Fibroblast of skin of left biceps (primary cell): ENCODE measurements around the gene CHST3.

Experiments used
- DNase-seq, 2 experiments: peaks; one replicate each; pipeline ENCODE4 v3.0.0-alpha.2; 2013; ENCODE audit warnings: low read depth in 2 of 2

CHST3 gene

DNA sequence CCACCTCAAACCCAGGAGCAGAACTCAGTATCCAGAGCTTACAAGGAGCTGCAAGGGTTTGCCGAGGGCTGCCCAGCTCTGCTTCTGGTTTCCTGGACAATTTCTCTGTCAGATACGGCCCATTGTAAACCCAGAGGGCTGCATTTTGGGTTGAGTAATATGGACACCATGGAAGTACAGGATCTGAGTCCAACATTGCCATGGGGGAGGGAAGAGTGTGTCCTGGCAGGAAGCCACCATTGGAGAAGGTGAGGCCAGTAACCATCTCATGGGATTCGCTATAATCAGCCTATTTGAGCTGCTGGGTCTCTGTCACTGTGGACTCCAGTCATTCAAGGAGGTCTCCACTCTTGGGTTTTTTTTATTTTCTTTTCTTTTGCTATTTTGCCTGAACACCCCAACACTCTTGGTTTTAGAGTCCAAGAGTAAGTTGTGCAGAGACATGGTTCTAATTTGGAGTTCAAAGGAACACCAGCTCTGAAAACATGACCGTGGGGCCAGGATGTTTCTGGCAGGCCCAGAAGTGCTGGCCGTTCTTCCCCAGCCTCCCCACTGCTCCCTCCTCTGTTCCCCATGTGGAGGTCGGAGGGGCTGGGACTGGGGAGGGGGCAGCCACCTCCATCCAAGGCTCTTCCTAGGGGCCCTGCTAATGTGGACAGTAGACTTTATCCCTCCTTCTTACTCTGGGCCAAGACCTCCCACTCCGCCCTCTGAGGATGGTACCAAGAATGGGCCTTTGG is 46.2 kb downstream of the CHST3 start:
- no peak for DNase-seq

GRCh38 chr10:72011016-72011415 is 46.8 kb downstream of the CHST3 start:
- DNase-seq, result no peak

GRCh38 chr10:72011468-72011867 is 47.3 kb downstream of the CHST3 start:
- no peak for DNase-seq

DNA sequence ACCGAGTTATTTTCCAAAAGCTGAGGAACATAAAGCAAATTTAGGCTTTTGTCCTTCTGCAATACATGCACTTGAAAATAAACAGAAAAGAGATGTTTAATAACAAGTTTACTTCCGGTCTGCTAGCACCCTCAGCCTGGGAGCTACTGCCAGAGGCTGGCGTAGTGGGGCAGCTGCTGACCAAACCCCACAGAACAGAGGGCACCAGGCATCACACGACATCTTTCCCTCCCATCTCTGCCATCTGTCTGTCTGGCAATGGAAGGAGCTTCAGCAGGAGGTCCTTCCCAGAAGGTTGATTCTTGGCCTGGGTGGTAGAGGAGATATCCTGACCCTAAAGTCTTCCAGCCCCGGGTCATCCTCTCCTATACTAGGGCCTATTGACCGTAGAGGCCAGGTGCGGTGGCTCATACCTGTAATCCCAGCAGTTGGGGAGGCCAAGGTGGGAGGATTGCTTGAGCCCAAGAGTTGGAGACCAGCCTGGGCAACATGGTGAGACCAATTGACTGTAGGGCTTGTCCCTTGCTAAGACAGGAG is 47.8 kb downstream of the CHST3 start:
- DNase-seq, result no peak

GRCh38 chr10:72012796-72013195 is 48.6 kb downstream of the CHST3 start:
- DNase-seq, result no peak

DNA sequence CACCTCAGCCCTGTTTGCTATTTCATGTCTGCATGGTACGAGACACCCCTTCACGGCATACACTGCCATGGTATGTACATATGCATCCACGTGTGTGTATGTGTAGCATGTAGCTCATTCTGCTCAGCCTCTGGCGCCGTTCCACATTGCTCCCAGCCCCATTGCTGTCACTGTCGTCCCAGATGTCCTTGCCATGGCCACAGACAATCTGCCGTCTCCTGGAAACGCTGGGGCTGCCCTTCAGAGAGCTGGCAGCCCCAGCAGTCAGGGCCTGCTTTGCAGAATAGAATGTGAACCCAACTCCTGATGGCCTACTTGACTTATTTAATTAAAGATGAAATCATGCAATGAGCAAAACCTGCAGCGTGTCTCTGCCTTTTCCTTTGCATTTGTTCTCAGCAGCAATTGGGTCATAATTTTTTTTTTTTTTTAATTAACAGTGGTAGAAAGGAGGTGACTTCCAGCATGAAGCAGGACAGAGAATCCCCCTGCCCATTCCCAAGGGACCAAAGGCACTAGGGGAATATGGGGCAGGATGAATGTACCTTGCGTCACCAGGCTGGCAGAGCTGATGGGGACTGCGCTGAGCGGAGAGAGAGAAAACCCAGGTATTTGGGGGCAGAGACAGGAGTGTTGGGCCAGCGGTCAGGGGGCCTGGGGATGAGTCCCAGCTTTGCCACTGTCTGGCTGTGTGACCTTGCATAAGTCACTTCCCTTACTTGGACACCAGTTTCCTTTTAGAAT is 49.2 kb downstream of the CHST3 start:
- DNase-seq, result no peak

DNA sequence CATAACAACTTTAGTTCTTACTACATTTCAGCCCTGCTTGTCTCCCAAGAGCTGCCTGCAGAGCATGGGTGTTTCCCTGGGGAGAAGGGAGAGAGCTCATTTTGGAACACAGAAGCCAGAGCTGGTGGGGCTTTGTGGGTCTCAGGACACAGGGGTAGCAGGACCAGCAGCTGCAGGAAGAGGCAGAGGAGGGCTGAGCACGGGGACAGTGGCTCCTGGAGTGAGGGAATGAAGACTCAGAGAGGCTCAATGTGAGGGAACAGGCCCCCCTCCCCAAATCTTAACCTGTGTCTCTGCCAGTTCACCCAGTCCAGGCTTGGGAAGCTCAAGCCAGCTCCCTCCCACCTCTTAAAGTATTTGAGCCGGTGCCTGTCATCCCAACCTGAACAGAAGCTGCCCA is 50.0 kb downstream of the CHST3 start:
- DNase-seq, result no peak

DNA sequence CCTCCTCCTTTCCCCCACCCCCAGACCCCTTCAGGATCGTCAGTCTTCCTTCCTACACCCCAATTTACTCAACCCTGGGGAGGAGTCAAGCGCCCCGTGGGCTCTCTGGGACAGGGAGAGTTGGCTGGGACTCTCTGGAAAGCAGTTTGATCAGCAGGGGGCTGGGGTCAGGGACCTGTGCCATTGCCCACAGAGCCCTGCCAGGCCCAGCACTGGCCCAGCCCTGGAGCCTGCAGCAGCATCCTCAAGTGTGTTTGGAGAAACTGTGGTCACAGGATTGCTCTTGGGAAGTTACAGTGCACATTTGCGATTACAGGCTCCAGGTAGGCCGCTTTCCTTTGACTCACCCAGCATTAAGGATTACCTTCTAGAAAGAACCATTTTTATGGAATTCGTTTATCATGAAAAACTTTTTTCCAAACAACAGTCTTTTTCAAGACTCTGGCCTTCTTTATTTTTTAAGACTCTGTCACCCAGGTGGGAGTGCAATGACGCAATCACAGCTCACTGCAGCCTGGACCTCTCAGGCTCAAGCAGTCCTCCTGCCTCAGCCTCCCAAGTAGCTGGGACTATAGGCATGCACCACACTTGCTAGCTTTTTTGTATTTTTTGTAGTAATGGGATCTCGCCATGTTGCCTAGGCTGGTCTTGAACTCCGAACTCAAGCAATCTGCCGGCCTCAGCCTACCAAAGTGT is 50.7 kb downstream of the CHST3 start:
- no peak for DNase-seq

- DNase-seq, result no peak
Measured at GRCh38 chr10:72015841-72016240, 51.6 kb downstream of the CHST3 start.

GRCh38 chr10:72016608-72017300 is 52.6 kb downstream of the CHST3 start:
- no peak for DNase-seq

DNA sequence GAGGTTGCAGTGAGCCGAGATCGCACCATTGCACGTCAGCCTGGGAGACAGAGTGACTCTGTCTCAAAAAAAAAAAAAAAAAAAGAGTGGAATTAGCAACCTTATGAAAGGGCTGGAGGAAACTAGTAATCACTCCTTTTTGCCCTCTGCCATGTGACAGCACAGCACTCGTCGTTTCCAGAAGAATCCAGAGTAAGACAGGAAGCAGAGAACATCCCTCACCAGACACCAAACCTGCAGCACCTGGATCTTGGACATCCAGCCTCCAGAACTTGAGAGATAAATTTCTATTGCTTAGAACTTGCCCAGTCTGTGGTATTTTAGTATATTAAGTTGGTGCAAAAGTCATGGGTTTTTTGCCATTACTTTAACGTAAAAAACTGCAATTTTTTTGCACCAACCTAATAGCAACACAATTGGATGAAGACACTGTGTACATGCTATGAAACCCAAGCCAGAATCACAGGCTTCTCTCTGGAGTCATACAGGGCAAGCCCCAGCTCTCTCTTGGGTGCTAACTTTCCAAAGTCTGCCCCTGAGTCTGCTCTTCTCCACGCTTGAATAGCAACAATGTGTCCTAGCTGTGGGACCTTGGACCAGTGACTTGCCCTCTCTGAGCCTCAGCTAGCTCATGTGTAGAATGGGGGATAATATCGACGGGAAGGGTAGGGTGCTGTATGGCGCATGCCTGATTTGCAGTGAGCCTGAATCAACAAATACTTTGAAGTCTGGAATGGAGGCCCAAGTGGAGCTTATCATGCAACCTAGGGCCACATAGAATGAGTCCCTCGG is 55.1 kb downstream of the CHST3 start:
- DNase-seq, result no peak

GRCh38 chr10:72020914-72021809 is 57.0 kb downstream of the CHST3 start:
- no peak for DNase-seq

- no peak for DNase-seq
Measured at GRCh38 chr10:72022228-72022627, 58.0 kb downstream of the CHST3 start.

DNA sequence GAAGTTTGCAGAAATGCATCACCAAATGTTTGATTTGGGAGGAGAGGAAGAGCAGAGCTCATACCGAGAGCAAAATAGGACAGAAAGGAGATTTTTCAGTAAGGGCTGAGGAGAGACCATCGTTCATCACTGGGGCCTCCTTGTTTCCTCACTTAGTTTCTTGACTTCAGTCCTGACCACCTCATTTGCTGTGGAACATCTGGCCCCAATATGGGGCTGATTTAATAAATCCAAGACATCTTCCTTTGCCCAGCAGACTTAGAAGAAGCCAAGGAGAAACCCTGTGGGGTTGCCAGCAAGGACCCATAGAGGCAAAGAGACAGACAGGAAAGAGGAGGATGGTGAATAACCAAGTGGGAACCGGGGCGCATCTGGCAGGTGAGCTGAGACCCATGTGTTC is 60.4 kb downstream of the CHST3 start:
- DNase-seq, result no peak

DNA sequence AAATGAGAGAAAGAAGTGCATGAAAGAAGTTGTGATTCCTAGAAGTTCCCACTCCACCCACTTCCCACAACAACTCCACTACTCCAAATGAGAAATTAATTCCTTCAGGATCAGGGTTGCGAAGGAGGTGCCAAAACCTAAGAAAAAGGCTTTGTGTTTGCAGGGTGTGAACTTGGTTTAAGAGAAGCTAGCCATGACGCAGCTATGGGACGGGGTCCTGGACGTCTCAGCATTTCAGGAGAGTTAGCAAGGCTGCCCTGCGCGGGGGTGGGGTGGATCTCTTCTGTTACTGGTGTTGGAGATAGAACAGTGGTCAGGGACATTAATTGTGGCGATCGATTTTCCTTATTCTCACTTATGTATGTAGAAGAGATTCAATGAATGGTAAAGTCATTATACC is 61.2 kb downstream of the CHST3 start:
- DNase-seq, result no peak

DNA sequence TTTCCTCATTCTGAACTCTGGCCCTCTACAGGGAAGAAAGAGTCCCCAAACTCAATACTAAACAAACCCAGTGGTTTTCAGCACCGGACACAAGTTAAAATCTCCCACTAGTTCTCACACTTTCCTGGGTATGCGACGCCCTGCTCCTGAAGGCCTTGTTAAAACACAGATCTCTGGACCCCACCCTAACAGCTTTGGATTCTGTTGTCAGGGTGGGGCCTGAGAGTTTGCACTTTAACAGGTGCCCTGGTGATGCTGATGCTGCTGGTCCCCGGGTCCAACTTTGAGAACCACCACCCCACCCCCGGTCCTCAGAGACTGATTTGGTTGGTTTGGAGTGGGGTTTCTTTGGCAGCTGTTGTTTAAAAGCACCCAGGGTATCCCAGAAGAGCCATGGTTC is 61.6 kb downstream of the CHST3 start:
- DNase-seq, result no peak

- DNase-seq, result no peak
Measured at GRCh38 chr10:72026278-72027111, 62.3 kb downstream of the CHST3 start.

GRCh38 chr10:72027498-72027897 is 63.3 kb downstream of the CHST3 start:
- no peak for DNase-seq

GRCh38 chr10:72029414-72029813 is 65.2 kb downstream of the CHST3 start:
- no peak for DNase-seq
